ENCODE results near the gene CAPN8.

- TF ChIP-seq PAX5 (IDR thresholded peaks at IDR 0.05; ENCODE audit: insufficient read depth, low read length, severe bottlenecking) (no peak), POLR2A (IDR thresholded peaks at IDR 0.05; ENCODE audit: low read depth, low read length) (no peak), TAF1 (IDR thresholded peaks at IDR 0.05; ENCODE audit: low read depth, low read length) (no peak), POLR2AphosphoS5 (IDR thresholded peaks at IDR 0.05; ENCODE audit: low read depth, low read length) (no peak), POU2F2 (IDR thresholded peaks at IDR 0.05; ENCODE audit: low read depth, low read length) (no peak), SPI1 (IDR thresholded peaks at IDR 0.05; ENCODE audit: low read depth, low read length) (no peak)
Observed at GRCh38 chr1:223713546-223714420, 48.3 kb upstream of the CAPN8 start.
